Endodermal cell (in vitro differentiated cells): ENCODE results near the gene RCSD1. TPM values are rescaled to one million over a fixed set of nuclear protein-coding genes. Genes with fewer than 3 reads are reported as not detected.

ENCODE experiments used
- DNase-seq: peaks from one replicate; pipeline ENCODE4 v3.0.0-alpha.2; 2017
- H3K27ac ChIP-seq: 2 replicates; pipeline ENCODE4 v1.5.1; 2013; ENCODE audit warnings: mild to moderate bottlenecking, low read depth, low read length, moderate library complexity
- H3K27me3 ChIP-seq: 2 replicates; pipeline ENCODE4 v1.6.1; 2013; ENCODE audit warnings: mild to moderate bottlenecking, low read length, moderate library complexity; ENCODE audit not compliant: insufficient read depth, control insufficient read depth, poor library complexity, severe bottlenecking
- H3K36me3 ChIP-seq: 2 replicates; pipeline ENCODE4 v1.7.0; 2013; ENCODE audit warnings: mild to moderate bottlenecking, low read length, moderate library complexity; ENCODE audit not compliant: control insufficient read depth, insufficient read depth
- H3K4me1 ChIP-seq: one replicate; pipeline ENCODE4 v1.7.0; 2013; ENCODE audit warnings: low read length; ENCODE audit not compliant: control insufficient read depth, insufficient read depth
- H3K4me3 ChIP-seq: 2 replicates; pipeline ENCODE4 v1.5.1; 2013; ENCODE audit warnings: mild to moderate bottlenecking, low read length, moderate library complexity
- H3K9ac ChIP-seq: 2 replicates; pipeline ENCODE4 v1.6.1; 2013; ENCODE audit warnings: mild to moderate bottlenecking, low read length, moderate library complexity; ENCODE audit not compliant: poor library complexity, severe bottlenecking; ENCODE audit errors: extremely low read depth
- H3K9me3 ChIP-seq: 2 replicates; pipeline ENCODE4 v1.6.1; 2013; ENCODE audit warnings: mild to moderate bottlenecking, low read length, moderate library complexity; ENCODE audit not compliant: control insufficient read depth
- H3K27ac Mint-ChIP-seq: 2 replicates; pipeline ENCODE4 v1.8.0; 2020; ENCODE audit warnings: mixed read lengths
- H3K27me3 Mint-ChIP-seq: 2 replicates; pipeline ENCODE4 v1.8.0; 2021; ENCODE audit warnings: mild to moderate bottlenecking, mixed read lengths; ENCODE audit not compliant: insufficient read depth
- H3K36me3 Mint-ChIP-seq: 2 replicates; pipeline ENCODE4 v1.8.0; 2020; ENCODE audit warnings: low read depth, mixed read lengths
- H3K4me1 Mint-ChIP-seq: 2 replicates; pipeline ENCODE4 v1.8.0; 2020; ENCODE audit warnings: mixed read lengths
- H3K4me3 Mint-ChIP-seq: 2 replicates; pipeline ENCODE4 v1.8.0; 2020; ENCODE audit warnings: mild to moderate bottlenecking, moderate library complexity, mixed read lengths
- H3K9me3 Mint-ChIP-seq: 2 replicates; pipeline ENCODE4 v1.8.0; 2020; ENCODE audit warnings: mild to moderate bottlenecking, mixed read lengths
- WGBS, 2 experiments: methylation state at CpG; one replicate each; pipeline versions ENCODE4 v1.1.5 to v1.1.7; 2013; ENCODE audit warnings: missing lambda C conversion rate in 2 of 2, mixed read lengths in 1 of 2; ENCODE audit not compliant: insufficient coverage in 1 of 2, insufficient read length in 1 of 2; 5-methylcytosine and 5-hydroxymethylcytosine counted together
- total RNA-seq, 2 donors: library from RNA; stranded (reverse); fragmentation: NEBNext Ultra II Directional in 1 of 2; extraction: Animal tissue kit (Norgen Biotek cat#: 25700) in 1 of 2; gene quantifications; 2 replicates in 1 of 2; 3 replicates in 1 of 2; pipeline ENCODE4 v1.2.1, GENCODE V29; 2021
- TF ChIP-seq, protein P1 (sequence below): fragments of 200-600 bp; sonication (generic); conservative IDR thresholded peaks from 2 replicates; pipeline ENCODE4 v1.5.0; 2021; ENCODE audit warnings: antibody characterized with exemption, mild to moderate bottlenecking

The RCSD1 gene
- total RNA-seq, 2 donors from 2014 or later = 0.11 to 0.29 TPM

DNA sequence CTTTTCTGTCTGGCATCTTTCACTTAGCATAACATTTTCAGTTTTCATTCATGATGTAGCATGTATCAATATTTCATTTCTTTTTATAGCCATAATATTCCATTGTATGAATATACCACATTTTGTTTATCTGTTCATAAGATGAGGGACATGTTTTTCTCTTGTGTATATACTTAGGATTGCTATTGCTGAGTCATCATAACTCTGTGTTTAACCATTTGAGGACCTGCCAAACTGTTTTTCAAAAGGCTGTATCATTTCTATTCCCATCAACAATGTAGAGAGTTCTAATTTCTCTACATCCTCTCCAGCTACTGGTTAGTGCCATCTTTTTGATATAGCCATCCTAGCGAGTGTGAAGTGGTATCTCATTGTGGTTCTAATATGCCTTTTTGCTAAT, 118.0 kb downstream of the RCSD1 start:
- Mint-ChIP-seq H3K4me1 (peaks cover 38% of the 10 kb centered on the region), H3K27ac (no peak overlapping the region), H3K36me3 (no peaks in the 10 kb centered on the region), H3K4me3 (no peak overlapping the region), H3K9me3 (no peaks in the 10 kb centered on the region), H3K27me3 (no peaks in the 10 kb centered on the region)
- no peak overlapping the region for H3K9ac ChIP-seq
- no peaks in the 10 kb centered on the region for H3K4me1 ChIP-seq
- DNase-seq = no peak
- WGBS, 2 experiments = 100% methylated on average over 1 of the region's 1 CpG; no CpG with 5 or more reads in 1 of the 2 experiments
- no peaks in the 10 kb centered on the region for H3K36me3 ChIP-seq
- no peaks in the 10 kb centered on the region for H3K9me3 ChIP-seq
- H3K27me3 ChIP-seq = no peaks in the 10 kb centered on the region
- no peak overlapping the region for H3K27ac ChIP-seq
- TF ChIP-seq, protein P1, sequence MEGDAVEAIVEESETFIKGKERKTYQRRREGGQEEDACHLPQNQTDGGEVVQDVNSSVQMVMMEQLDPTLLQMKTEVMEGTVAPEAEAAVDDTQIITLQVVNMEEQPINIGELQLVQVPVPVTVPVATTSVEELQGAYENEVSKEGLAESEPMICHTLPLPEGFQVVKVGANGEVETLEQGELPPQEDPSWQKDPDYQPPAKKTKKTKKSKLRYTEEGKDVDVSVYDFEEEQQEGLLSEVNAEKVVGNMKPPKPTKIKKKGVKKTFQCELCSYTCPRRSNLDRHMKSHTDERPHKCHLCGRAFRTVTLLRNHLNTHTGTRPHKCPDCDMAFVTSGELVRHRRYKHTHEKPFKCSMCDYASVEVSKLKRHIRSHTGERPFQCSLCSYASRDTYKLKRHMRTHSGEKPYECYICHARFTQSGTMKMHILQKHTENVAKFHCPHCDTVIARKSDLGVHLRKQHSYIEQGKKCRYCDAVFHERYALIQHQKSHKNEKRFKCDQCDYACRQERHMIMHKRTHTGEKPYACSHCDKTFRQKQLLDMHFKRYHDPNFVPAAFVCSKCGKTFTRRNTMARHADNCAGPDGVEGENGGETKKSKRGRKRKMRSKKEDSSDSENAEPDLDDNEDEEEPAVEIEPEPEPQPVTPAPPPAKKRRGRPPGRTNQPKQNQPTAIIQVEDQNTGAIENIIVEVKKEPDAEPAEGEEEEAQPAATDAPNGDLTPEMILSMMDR = no peak
- H3K4me3 ChIP-seq = no peak overlapping the region

DNA sequence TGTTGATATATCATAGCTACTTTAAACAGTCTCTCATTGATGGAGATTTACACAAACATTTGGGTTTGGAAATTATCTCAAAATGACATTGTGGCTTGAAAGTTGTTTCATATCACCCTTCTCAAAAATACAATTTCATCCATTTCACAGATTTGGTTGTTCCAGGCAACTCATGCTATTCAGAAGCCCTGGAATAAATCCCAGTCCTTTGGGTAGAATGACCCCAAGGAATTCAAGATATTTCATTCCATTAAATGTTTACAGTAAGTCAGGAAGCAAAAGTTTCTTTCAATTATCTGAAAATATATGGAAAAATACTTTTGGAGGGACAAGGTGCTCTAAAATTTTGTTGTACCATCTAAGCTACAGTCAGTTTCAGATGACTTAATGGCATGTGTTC, 118.9 kb downstream of the RCSD1 start:
- no peaks in the 10 kb centered on the region for H3K4me1 ChIP-seq
- no peak overlapping the region for H3K9ac ChIP-seq
- H3K27me3 Mint-ChIP-seq = no peaks in the 10 kb centered on the region
- H3K36me3 Mint-ChIP-seq = no peaks in the 10 kb centered on the region
- H3K36me3 ChIP-seq = no peaks in the 10 kb centered on the region
- H3K9me3 ChIP-seq = no peaks in the 10 kb centered on the region
- no peaks in the 10 kb centered on the region for H3K9me3 Mint-ChIP-seq
- peaks cover 32% of the 10 kb centered on the region for H3K4me1 Mint-ChIP-seq
- DNase-seq = no peak
- H3K4me3 Mint-ChIP-seq = no peak overlapping the region
- no peak overlapping the region for H3K27ac Mint-ChIP-seq
- H3K27me3 ChIP-seq = no peaks in the 10 kb centered on the region
- no peak overlapping the region for H3K4me3 ChIP-seq
- no peak overlapping the region for H3K27ac ChIP-seq
- TF ChIP-seq, protein P1 = no peak

DNA sequence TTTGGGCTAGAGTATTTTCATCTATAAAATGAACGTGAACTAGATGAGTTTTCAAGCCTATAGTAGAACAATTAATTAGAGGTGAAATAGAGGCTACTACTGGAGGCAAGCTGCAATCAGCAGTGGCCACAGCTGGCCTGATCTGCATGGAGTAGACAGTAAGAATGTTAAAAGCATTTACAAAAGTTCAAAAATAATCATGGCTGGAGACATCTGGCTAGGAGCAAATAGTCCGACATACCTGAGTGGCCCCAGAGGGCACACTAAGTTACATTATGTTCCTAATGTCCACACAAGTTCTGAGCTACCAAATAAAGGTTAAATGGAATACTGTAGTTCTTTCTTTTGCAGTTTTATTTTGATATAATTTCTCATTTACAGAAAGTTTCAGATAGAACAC, 119.7 kb downstream of the RCSD1 start:
- Histone ChIP-seq H3K36me3 (no peaks in the 10 kb centered on the region), H3K4me1 (no peaks in the 10 kb centered on the region), H3K27me3 (no peaks in the 10 kb centered on the region), H3K4me3 (no peak overlapping the region), H3K9me3 (no peaks in the 10 kb centered on the region), H3K27ac (no peak overlapping the region), H3K9ac (no peak overlapping the region)
- TF ChIP-seq, protein P1 = no peak
- no peak overlapping the region for H3K4me3 Mint-ChIP-seq
- no peaks in the 10 kb centered on the region for H3K9me3 Mint-ChIP-seq
- 94 to 98% methylated on average over 2 of the region's 2 CpGs for WGBS, 2 experiments
- no peaks in the 10 kb centered on the region for H3K27me3 Mint-ChIP-seq
- peaks cover 30% of the 10 kb centered on the region for H3K4me1 Mint-ChIP-seq
- H3K36me3 Mint-ChIP-seq = no peaks in the 10 kb centered on the region
- DNase-seq = no peak
- H3K27ac Mint-ChIP-seq = no peak overlapping the region
